Lower leg skin (tissue), 3 donors: ENCODE results near the gene ROBO1.

ENCODE experiments used
- POLR2A ChIP-seq, 2 donors: fragments of 450-650 bp; IDR thresholded peaks; one replicate each; pipeline ENCODE4 v1.6.1; 2016 to 2017; ENCODE audit warnings: antibody characterized with exemption in 2 of 2, mild to moderate bottlenecking in 1 of 2, moderate library complexity in 1 of 2
- TF ChIP-seq, protein P1 (sequence below), 3 donors: fragments of 450-650 bp; IDR thresholded peaks; one replicate each; pipeline ENCODE4 v1.5.1; 2016; ENCODE audit warnings: antibody characterized with exemption in 3 of 3, mild to moderate bottlenecking in 3 of 3, moderate library complexity in 2 of 3

DNA sequence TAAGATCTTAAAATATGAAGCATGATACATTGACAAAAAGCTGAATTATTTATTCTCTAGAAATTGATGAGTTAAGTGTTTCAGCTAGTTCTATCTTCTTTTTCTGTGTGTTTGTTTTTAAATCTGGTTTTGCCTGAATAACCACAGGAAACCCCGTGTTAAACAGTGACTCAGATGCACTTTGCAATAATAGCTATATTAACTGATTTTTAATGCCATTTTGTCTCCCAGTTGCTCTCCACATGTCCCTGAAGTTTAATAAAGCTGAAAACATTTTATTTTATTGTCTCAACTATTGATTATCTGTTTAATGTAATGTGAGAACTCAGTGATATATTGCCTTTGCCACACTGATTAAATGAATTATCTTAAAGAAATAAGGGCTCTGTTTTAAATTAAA lies 42.8 kb upstream of the ROBO1 start:
- TF ChIP-seq, protein P1, sequence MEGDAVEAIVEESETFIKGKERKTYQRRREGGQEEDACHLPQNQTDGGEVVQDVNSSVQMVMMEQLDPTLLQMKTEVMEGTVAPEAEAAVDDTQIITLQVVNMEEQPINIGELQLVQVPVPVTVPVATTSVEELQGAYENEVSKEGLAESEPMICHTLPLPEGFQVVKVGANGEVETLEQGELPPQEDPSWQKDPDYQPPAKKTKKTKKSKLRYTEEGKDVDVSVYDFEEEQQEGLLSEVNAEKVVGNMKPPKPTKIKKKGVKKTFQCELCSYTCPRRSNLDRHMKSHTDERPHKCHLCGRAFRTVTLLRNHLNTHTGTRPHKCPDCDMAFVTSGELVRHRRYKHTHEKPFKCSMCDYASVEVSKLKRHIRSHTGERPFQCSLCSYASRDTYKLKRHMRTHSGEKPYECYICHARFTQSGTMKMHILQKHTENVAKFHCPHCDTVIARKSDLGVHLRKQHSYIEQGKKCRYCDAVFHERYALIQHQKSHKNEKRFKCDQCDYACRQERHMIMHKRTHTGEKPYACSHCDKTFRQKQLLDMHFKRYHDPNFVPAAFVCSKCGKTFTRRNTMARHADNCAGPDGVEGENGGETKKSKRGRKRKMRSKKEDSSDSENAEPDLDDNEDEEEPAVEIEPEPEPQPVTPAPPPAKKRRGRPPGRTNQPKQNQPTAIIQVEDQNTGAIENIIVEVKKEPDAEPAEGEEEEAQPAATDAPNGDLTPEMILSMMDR (IDR thresholded peaks at IDR 0.05), result no peak
- no peak for TF ChIP-seq POLR2A (IDR thresholded peaks at IDR 0.05)
